Heart left ventricle (tissue), 13 donors: ENCODE data around the gene PRIMPOL.

Experiments used
- POLR2A ChIP-seq, 2 donors: fragments of 450-650 bp; IDR thresholded peaks; one replicate each; pipeline ENCODE4 v1.6.1; 2017; ENCODE audit warnings: antibody characterized with exemption in 2 of 2, mild to moderate bottlenecking in 2 of 2, moderate library complexity in 2 of 2
- TF ChIP-seq, protein P1 (sequence below), 12 donors: fragments of 200-600 bp; sonication (generic) in 4 of 12; IDR thresholded peaks; one replicate each; pipeline versions ENCODE4 v1.5.0 to v1.8.0; 2018 to 2022; ENCODE audit warnings: antibody characterized with exemption in 12 of 12, mild to moderate bottlenecking in 5 of 12
- donor health status: ischemic (EF 13 %, LVEDD 7.1; RV severe dilation, severe dysfunction).
- donor health status: DM: no; HTN: yes; CAD: no.
- donor health status: DM: no; HTN: no; CAD: no.
- donor health status: ischemic (EF 25% LVEDD 6.9; RV normal size, moderate dysfunction).
- donor health status: ischemic (EF 25% LVEDD 5.7; RV mildly dilated, moderate dysfunction).
- donor health status: ischemic (EF 35%, LVEDD 5.7; RV mildly dilated, moderate dysfunction).
- donor health status: nonischemic (EF 11% LVEDD 7.7; RV severe dilation, severe dysfunction).
- donor health status: DM: yes; HTN: yes; CAD: no.
- donor health status: PGD.
- donor health status: ischemic (EF 29% LVEDD 5.4; RV normal size, mild dysfunction).
- donor health status: nonischemic (EF 23%, LVEDD 6.1; RV moderate dilation, normal function).

- TF ChIP-seq, protein P1, sequence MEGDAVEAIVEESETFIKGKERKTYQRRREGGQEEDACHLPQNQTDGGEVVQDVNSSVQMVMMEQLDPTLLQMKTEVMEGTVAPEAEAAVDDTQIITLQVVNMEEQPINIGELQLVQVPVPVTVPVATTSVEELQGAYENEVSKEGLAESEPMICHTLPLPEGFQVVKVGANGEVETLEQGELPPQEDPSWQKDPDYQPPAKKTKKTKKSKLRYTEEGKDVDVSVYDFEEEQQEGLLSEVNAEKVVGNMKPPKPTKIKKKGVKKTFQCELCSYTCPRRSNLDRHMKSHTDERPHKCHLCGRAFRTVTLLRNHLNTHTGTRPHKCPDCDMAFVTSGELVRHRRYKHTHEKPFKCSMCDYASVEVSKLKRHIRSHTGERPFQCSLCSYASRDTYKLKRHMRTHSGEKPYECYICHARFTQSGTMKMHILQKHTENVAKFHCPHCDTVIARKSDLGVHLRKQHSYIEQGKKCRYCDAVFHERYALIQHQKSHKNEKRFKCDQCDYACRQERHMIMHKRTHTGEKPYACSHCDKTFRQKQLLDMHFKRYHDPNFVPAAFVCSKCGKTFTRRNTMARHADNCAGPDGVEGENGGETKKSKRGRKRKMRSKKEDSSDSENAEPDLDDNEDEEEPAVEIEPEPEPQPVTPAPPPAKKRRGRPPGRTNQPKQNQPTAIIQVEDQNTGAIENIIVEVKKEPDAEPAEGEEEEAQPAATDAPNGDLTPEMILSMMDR (IDR thresholded peaks at IDR 0.05) = no peak
- no peak for TF ChIP-seq POLR2A (IDR thresholded peaks at IDR 0.05)
Measured at GRCh38 chr4:184644553-184645307, 4.8 kb upstream of the PRIMPOL start.
